Posterior vena cava (tissue), 2 donors: Measurements from ENCODE around the gene MCCD1. TPM values are rescaled to one million over a fixed set of nuclear protein-coding genes. Genes with fewer than 3 reads are reported as not detected.

Experiments used
- DNase-seq: peaks from one replicate; pipeline ENCODE4 v3.0.0-alpha.2; 2020; ENCODE audit warnings: low spot score
- intact Hi-C, 2 donors: fragments of 100-400 bp; cut with DNase I; formaldehyde crosslinking; loops; one replicate each; pipeline versions ENCODE4 v1.14.1 to v1.14.2; 2022 to 2023
- total RNA-seq, 2 donors: library from RNA; stranded (reverse); fragmentation: NEBNext Ultra II Directional; extraction: Animal tissue kit (Norgen Biotek cat#: 25700); gene quantifications; one replicate each; pipeline ENCODE4 v1.2.1, GENCODE V29; 2021
- donor health status: DM: yes; HTN: yes; CAD: no.
- donor health status: DM: yes; HTN: yes; CAD: no.

The MCCD1 gene
- total RNA-seq, 2 donors from 2014 or later, result not detected

- intact Hi-C loops, result no loop called here
- DNase-seq, result no peak
These were observed 50.4 kb downstream of the MCCD1 start for GRCh38 chr6:31579119-31579505.

Other genes with a start within 250 kb of the MCCD1 start
- 100 to 1,000 TPM; 525 to 620 TPM for gene HLA-B, start 171.8 kb upstream of the MCCD1 start, total RNA-seq
- gene MICA, start 125.4 kb upstream of the MCCD1 start, total RNA-seq, result 10 to 100 TPM; 16.5 to 20.5 TPM
- gene MICB, start 30.8 kb upstream of the MCCD1 start, total RNA-seq, result 1 to 10 TPM; 2.9 to 4.1 TPM
- 100 to 1,000 TPM; 165 to 180 TPM for gene DDX39B, start 13.0 kb downstream of the MCCD1 start, total RNA-seq
- gene ATP6V1G2, start 17.6 kb downstream of the MCCD1 start, total RNA-seq, result 1 to 10 TPM in 1 of 2 donors, under 1 TPM in 1; 0.43 to 1.2 TPM
- 10 to 100 TPM; 12.0 to 13.2 TPM for gene NFKBIL1, start 18.6 kb downstream of the MCCD1 start, total RNA-seq
- gene LTA, start 43.3 kb downstream of the MCCD1 start, total RNA-seq, result not detected
- gene TNF, start 46.6 kb downstream of the MCCD1 start, total RNA-seq, result under 1 TPM; 0.81 to 0.93 TPM
- gene LTB, start 53.5 kb downstream of the MCCD1 start, total RNA-seq, result 1 to 10 TPM in 1 of 2 donors, under 1 TPM in 1; 0.90 to 1.6 TPM
- gene LST1, start 57.3 kb downstream of the MCCD1 start, total RNA-seq, result 10 to 100 TPM in 1 of 2 donors, 1 to 10 TPM in 1; 9.2 to 24.8 TPM
- gene NCR3, start 64.0 kb downstream of the MCCD1 start, total RNA-seq, result not detected
- 10 to 100 TPM; 18.1 to 68.7 TPM for gene AIF1, start 86.3 kb downstream of the MCCD1 start, total RNA-seq
- 100 to 1,000 TPM; 119 to 133 TPM for gene PRRC2A, start 91.8 kb downstream of the MCCD1 start, total RNA-seq
- 100 to 1,000 TPM; 146 to 193 TPM for gene BAG6, start 123.7 kb downstream of the MCCD1 start, total RNA-seq
- gene APOM, start 126.9 kb downstream of the MCCD1 start, total RNA-seq, result 1 to 10 TPM in 1 of 2 donors, under 1 TPM in 1; 0.60 to 1.2 TPM
- 10 to 100 TPM; 18.8 to 19.3 TPM for gene C6orf47, start 131.8 kb downstream of the MCCD1 start, total RNA-seq
- gene GPANK1, start 136.0 kb downstream of the MCCD1 start, total RNA-seq, result 10 to 100 TPM in 1 of 2 donors, 1 to 10 TPM in 1; 7.8 to 10.1 TPM
- 10 to 100 TPM; 85.2 to 90.4 TPM for gene CSNK2B, start 137.1 kb downstream of the MCCD1 start, total RNA-seq
- gene LY6G5B, start 141.0 kb downstream of the MCCD1 start, total RNA-seq, result 1 to 10 TPM; 9.5 to 9.8 TPM
- 1 to 10 TPM; 1.7 to 1.9 TPM for gene LY6G5C, start 152.1 kb downstream of the MCCD1 start, total RNA-seq
- 10 to 100 TPM; 38.3 to 39.4 TPM for gene ABHD16A, start 174.4 kb downstream of the MCCD1 start, total RNA-seq
- gene LY6G6F, start 177.9 kb downstream of the MCCD1 start, total RNA-seq, result not detected
- not detected for gene LY6G6D, start 186.4 kb downstream of the MCCD1 start, total RNA-seq
- gene LY6G6C, start 192.8 kb downstream of the MCCD1 start, total RNA-seq, result not detected
- gene MPIG6B, start 194.4 kb downstream of the MCCD1 start, total RNA-seq, result 1 to 10 TPM in 1 of 2 donors, under 1 TPM in 1; 0.52 to 1.1 TPM
- gene DDAH2, start 200.3 kb downstream of the MCCD1 start, total RNA-seq, result 10 to 100 TPM; 88.3 to 97.4 TPM
- gene CLIC1, start 207.6 kb downstream of the MCCD1 start, total RNA-seq, result 100 to 1,000 TPM; 272 to 402 TPM
- 1 to 10 TPM; 7.7 to 9.8 TPM for gene MSH5, start 211.0 kb downstream of the MCCD1 start, total RNA-seq
- gene SAPCD1, start 233.7 kb downstream of the MCCD1 start, total RNA-seq, result not detected
- gene VWA7, start 248.4 kb downstream of the MCCD1 start, total RNA-seq, result under 1 TPM; 0.37 to 0.48 TPM